Effector CD8-positive, alpha-beta T cell (primary cell): Measurements from ENCODE around the gene CEACAM21.

Source experiments
- DNase-seq: peaks from one replicate; lab custom pipeline; 2025; lab: John Stamatoyannopoulos, UW

The CEACAM21 gene

DNA sequence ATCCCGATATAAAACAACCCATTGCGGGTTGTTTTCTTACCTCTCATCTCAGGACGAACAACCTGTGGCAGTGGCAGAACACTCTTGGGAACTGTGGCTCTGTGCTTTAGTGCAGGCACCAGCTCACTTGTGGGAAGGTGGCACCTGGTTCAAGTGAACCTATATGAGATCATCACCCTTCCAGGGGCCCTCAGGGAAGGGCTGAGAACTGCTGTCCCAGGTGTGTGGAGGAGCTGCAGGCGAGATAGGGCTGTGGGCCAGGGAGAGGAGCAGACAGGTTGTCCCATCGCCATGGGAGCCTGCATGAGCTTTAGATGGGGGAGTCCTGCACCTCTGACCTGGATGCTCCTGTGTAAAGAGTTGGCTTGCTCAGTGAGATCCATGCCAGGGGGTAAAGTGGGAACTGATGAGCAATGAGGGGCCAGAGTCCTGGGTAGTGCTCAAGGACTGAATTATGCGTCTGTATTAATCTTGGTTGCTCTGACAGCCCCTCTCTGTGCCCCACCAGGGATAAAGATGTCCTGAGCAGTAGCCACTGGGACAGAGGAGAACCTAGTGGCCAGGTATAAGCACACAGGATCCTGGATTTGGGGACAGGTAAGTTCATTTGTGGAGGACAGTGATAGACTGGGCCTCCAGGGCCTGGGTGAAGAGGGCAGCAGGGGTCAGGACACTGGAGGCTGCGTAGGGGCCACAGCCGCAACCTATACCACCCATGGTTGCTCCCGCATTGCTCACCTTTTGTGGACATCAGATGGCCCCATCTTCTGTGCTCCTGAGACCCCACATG, 42.2 kb downstream of the CEACAM21 start:
- DNase-seq: no peak

DNA sequence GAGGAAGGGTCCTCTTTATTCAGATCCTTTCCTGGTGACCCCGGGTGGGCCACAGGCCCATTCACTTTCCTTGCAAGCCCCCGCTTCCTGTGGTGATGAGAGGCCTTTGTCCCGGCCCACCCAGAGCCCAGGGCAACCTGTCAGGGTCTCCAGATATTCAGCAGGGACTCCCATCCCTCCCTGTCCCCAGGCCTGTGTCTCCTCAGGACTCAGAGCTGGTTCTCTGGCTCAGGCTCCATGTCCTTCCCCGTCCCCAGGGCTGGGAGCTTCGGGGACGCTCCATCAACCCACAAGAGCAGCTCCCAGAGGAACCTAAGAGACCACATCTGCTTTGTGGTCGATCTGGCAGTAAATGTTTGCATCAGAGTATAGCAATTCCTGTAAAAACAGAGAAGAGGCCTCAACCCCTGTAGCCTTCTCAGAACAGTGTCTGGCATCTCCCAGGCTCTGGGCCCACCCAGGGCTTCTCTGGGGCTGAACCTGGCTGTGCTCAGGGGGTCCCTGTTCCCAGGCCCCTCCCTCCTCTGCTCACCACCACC, 43.1 kb downstream of the CEACAM21 start:
- no peak for DNase-seq

DNA sequence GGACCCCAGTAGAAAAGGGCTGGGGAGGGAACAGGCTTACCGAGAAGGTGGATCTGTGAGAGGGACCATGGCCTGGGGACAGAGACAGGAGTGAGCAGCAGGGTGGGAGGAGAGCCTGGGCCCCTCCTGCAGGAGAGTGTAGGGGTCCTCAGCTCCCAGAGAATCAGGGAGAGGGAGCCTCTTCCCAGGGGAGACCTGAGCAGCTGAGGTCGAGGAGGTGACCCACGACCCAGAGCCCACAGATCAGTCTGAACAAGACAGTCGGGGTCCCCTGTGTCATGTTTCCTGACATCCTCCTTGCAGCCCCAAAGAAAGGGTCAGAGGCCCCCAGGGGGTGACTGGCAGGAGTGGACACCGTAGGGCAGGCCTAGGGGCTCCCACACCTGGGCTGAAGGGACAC, 44.2 kb downstream of the CEACAM21 start:
- DNase-seq: no peak

DNA sequence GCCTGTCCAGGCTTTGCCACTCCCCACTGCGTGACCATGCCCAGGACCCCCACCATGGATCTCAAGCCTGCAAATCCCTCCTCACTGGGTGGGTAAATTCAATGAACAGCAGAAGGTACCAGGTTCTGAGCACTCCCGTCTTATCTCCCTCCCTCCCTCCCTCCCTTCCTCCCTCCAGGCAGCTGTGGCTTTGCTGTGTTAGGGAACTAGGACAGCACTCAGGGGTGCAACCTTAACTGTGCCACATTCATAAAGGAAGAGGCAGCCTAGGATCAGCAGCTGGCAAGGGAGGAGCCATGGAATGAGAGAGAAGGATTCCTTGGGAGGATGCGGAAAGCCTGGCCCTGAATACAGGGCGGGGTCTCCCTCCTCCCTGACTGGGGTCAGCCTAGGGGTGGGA, 45.3 kb downstream of the CEACAM21 start:
- no peak for DNase-seq

DNA sequence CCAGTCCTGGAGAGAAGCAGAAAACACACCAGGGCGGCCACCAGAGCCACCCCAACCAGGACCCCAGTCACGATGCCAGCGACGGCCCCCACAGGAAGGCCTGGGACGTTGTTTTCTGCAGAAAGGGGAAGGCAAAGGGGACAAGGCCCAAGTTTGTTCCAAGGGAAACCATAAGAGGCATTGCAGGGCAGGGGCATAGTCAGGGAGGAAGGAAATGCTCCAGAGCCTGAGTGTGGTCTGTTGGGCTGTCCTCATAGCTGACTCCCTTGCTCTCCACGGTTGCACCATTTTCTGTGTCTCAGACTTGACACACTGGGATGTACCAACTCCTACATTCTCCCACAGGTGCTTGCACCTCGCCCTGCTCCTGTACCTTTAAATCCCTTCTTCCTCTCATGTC, 45.7 kb downstream of the CEACAM21 start:
- no peak for DNase-seq

DNA sequence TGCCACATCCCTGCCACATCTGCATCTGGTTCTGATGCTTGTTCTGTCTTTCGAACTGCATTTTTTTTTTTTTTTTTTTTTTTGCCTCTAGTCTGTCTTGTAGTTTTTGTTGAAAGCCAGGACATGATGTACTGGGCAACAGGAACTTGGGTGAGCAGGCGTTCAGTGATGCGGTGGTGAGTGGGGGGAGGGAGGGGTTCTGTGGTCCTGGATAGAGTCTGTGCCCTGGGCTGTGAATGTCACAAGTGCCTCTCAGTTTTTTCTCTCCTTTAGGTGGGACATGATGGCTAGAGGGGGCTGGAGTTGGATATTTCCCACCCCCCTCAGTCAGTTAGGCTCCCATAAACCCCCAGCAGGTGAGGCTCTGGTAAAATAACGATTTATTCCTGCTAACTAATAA, 47.4 kb downstream of the CEACAM21 start:
- DNase-seq: no peak

DNA sequence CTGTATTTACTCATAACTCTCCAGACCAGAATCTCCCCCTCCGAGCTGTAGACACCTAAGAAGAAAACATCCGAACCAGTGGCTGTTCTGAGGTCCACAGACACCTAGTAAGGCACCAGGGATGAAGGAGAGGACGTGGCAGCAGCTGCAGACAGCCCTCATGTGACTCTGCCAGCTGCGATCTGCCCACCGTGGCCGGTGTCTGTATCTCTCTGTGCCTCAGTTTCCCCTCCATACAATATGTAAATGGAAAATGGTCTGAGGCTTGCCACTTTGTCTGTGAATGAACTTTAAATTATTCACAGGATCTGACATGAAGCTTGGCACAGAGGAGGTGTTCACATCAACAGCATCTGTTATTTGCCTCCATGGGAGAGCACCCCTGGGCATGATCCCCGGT, 48.5 kb downstream of the CEACAM21 start:
- no peak for DNase-seq

DNA sequence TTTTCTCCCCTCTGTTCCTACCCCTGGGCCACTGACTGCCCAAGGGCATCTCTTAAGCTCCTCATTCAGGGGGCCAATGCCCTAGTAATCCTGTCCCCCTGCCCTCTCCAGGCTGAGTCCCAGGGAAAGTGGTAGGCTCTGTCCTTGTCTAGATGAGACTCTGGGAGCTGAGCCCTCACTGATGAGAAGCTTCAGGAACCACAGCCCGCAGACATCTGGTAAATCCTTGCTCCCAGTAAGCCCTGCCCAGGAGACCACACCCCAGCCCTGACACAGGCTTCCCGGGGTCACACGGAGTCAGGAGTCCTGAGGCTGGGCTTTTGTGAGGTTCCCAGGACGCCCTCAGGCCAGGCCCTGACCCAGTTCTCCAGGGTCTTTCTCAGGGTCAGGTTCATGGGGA, 49.0 kb downstream of the CEACAM21 start:
- DNase-seq: no peak

DNA sequence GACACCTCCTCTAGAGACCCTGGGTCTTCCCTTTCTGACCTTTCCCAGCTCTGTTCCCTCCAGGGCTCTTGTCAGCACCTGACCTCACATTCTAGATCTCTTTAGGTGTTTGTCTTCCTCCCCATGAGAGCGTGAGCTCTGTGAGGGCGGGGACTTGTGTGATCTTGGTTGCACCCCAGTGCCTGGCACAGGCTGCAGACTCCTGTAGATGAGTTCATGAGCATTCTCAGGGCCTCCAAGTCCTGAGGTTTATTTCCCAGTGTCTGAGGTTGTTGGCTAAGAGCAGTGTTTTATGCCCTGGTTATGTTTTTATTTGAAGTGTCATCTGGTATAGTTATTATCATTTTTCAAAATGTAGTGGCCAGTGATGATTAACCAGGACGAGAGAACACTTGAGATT, 50.3 kb downstream of the CEACAM21 start:
- DNase-seq: no peak

DNA sequence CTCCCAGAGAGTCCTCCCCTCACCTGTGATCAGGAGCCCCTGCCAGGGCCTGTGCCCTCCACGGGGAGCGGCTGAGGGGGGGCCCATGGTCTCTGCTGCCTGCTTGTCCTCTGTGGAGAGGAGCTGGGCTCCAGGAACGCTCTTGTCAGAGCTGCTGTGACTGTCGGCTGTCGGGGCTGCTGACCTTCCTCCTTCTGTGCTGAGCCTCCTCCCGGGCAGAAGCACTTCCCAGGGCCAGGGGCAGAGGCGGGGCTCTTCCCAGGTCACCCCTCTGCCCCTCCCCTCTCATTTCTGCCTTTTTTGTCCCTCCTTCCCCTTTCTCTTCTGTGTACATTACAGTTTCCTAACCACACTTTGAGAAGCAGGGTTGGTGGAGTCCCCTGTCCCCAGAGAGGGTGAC, 50.9 kb downstream of the CEACAM21 start, which contains the start of gene CEACAM4:
CEACAM4 (minus strand) TSS at position 198 of the 400 bp plus-strand sequence; CDS start at position 87, 111 bp downstream.
- no peak for DNase-seq

DNA sequence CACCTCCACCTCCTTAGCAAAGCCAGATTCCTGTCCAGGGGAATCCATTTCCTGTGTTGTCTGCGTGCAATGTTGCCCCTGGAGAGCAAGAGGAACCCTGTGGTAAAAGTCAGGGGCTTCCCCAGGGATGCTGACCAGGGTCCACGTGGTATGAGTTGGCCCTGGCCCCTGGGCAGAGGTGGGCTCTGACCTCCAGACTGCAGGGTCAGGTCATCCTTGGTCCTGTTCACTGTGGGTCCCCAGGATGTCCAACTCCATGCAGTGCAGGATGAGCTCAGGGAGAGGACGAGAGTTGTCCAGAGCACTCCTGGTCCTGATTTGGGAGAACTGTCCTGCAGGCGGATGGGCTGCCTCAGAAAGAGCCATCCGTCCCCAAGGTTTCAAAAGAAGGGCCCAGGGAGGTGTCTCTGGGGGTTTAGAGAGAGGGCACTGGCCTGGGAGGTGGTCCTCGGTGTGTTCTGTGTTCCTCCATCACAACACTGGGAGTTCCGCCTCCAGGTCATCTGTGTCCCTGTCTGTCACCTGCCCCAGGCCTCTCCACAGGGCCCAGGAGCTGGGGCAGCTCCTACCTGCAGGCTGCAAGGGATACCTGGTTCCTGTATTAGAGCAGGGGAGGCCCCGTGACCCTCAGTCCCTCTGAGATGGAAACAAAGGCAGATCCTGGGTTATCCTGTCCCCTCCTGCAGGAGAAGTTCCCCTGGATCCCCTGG, 52.2 kb downstream of the CEACAM21 start:
- no peak for DNase-seq
